AG08395 (cell line): ENCODE results near the gene EIF3C.
"Not testable (repeated sequence)": the region's sequence is repeated elsewhere in the genome, so short reads cannot be mapped to it uniquely, and the experiment has no call there.

Source experiments
- DNase-seq: peaks from one replicate; pipeline ENCODE4 v3.0.0; 2012; ENCODE audit warnings: mixed read lengths, low spot score

The EIF3C gene

GRCh38 chr16:28746618-28747350 is 35.5 kb downstream of the EIF3C start:
- not testable (repeated sequence) for DNase-seq

GRCh38 chr16:28749997-28750465 is 38.8 kb downstream of the EIF3C start:
- DNase-seq = not testable (repeated sequence)

- DNase-seq = not testable (repeated sequence)
Observed at GRCh38 chr16:28750469-28751067, 39.3 kb downstream of the EIF3C start.

GRCh38 chr16:28751487-28751886 is 40.2 kb downstream of the EIF3C start, which contains the start of gene NPIPB9:
TSS of gene NPIPB9 (plus strand) at chr16:28751787.
- not testable (repeated sequence) for DNase-seq

- not testable (repeated sequence) for DNase-seq
Observed at GRCh38 chr16:28781697-28782096, 70.4 kb downstream of the EIF3C start.

GRCh38 chr16:28782357-28782756 is 71.1 kb downstream of the EIF3C start:
- DNase-seq = not testable (repeated sequence)
